GM12878 (cell line): Measurements from ENCODE around the gene LSM14B. TPM values are rescaled to one million over a fixed set of nuclear protein-coding genes. Genes with fewer than 3 reads are reported as not detected.

ENCODE experiments used
- ATAC-seq: fragments of 200-7000 bp; cut with Tn5 transposase; 3 replicates; pipeline ENCODE4 v1.9.1; 2020; ENCODE audit warnings: mild to moderate bottlenecking, moderate library complexity
- BruUV-seq: library from RNA; stranded (reverse); fragments of 400-500 nt; replicated peaks from 2 replicates; lab custom pipeline; 2021; lab: Mats Ljungman, UMichigan
- CTCF ChIA-PET: fragments of 300-600 bp; sonication (Branson Sonifier 250); formaldehyde crosslinking; extraction: SDS; loops from one replicate; lab custom pipeline; 2021; ENCODE audit warnings: inconsistent platforms; lab: Yijun Ruan, JAX
- POLR2A ChIA-PET: fragments of 350-600 bp; formaldehyde crosslinking; extraction: SDS; loops from one replicate; lab custom pipeline; 2021; ENCODE audit warnings: inconsistent platforms; lab: Charles Lee
- RAD21 ChIA-PET: fragments of 300-600 bp; sonication (Branson Sonifier 250); formaldehyde crosslinking; loops from one replicate; lab custom pipeline; 2023; ENCODE audit warnings: antibody characterized with exemption; ENCODE audit not compliant: unreplicated experiment; lab: Charles Lee
- SMC1A ChIA-PET: fragments of 300-600 bp; sonication (Branson Sonifier 250); formaldehyde crosslinking; loops from one replicate; lab custom pipeline; 2023; ENCODE audit not compliant: unreplicated experiment, uncharacterized antibody; lab: Charles Lee
- DNase-seq: peaks from one replicate; pipeline ENCODE4 v3.0.0-alpha.2; 2011; ENCODE audit warnings: low read depth, low spot score
- FAIRE-seq: peaks from 3 replicates; lab custom pipeline; 2011; peaks lifted over from hg19 to GRCh38; lab: Jason Lieb, UNC
- H2AFZ ChIP-seq: 2 replicates; pipeline ENCODE4 v1.6.0; 2011; ENCODE audit warnings: low read depth, low read length, control low read depth; ENCODE audit not compliant: control insufficient read depth
- H3K27ac ChIP-seq: 2 replicates; pipeline ENCODE4 v1.5.1; 2011; ENCODE audit warnings: control low read depth; ENCODE audit not compliant: control insufficient read depth, insufficient read depth
- H3K27me3 ChIP-seq, 2 experiments: replicated peaks in 1 of 2; 2 replicates each; pipeline versions ENCODE4 v1.6.0 to v1.6.1; 2011; ENCODE audit warnings: low read length in 1 of 2; ENCODE audit not compliant: control insufficient read depth in 2 of 2, insufficient read depth in 2 of 2
- H3K36me3 ChIP-seq, 2 experiments: 2 replicates each; pipeline ENCODE4 v1.5.1; 2011; ENCODE audit warnings: low read length in 1 of 2; ENCODE audit not compliant: control insufficient read depth in 2 of 2, insufficient read depth in 2 of 2
- H3K4me1 ChIP-seq: 2 replicates; pipeline ENCODE4 v1.6.1; 2011; ENCODE audit warnings: mild to moderate bottlenecking, low read length, moderate library complexity, mixed read lengths; ENCODE audit not compliant: control insufficient read depth, insufficient read depth
- H3K4me2 ChIP-seq: 2 replicates; pipeline ENCODE4 v1.6.0; 2011; ENCODE audit warnings: control low read depth; ENCODE audit not compliant: control insufficient read depth, insufficient read depth
- H3K4me3 ChIP-seq: fragments of 200-600 bp; sonication (generic); 2 replicates; pipeline ENCODE4 v1.5.1; 2016
- H3K79me2 ChIP-seq: 2 replicates; pipeline ENCODE4 v1.6.0; 2011; ENCODE audit warnings: low read length; ENCODE audit not compliant: control insufficient read depth, insufficient read depth
- H3K9ac ChIP-seq: 2 replicates; pipeline ENCODE4 v1.8.0; 2011; ENCODE audit warnings: low read length, control low read depth, mixed read lengths; ENCODE audit not compliant: control insufficient read depth, insufficient read depth
- H3K9me3 ChIP-seq: replicated peaks from 3 replicates; pipeline ENCODE4 v1.5.1; 2011; ENCODE audit warnings: mild to moderate bottlenecking, low read length; ENCODE audit not compliant: control insufficient read depth, insufficient read depth
- H4K20me1 ChIP-seq: 2 replicates; pipeline ENCODE4 v1.6.0; 2011; ENCODE audit not compliant: control insufficient read depth, insufficient read depth
- CBFB ChIP-seq: IDR thresholded peaks from 2 replicates; pipeline ENCODE4 v1.6.1; 2016; ENCODE audit warnings: antibody characterized with exemption, low read depth
- EED ChIP-seq: sonication (generic); IDR thresholded peaks from 2 replicates; pipeline ENCODE4 v1.6.1; 2016; ENCODE audit warnings: antibody characterized with exemption, low read depth
- MXI1 ChIP-seq: fragments of 150-350 bp; IDR thresholded peaks from 2 replicates; pipeline ENCODE4 v1.6.1; 2011; ENCODE audit warnings: low read depth, mild to moderate bottlenecking, inconsistent platforms, low read length, improper control_type of control experiment
- NBN ChIP-seq: fragments of 450-650 bp; IDR thresholded peaks from 2 replicates; pipeline ENCODE4 v1.6.1; 2016
- NR2C1 ChIP-seq: fragments of 450-650 bp; IDR thresholded peaks from 2 replicates; pipeline ENCODE4 v1.6.1; 2017; ENCODE audit warnings: antibody characterized with exemption, mild to moderate bottlenecking, moderate library complexity
- PAX5 ChIP-seq: IDR thresholded peaks from 2 replicates; pipeline ENCODE4 v1.6.1; 2011; ENCODE audit warnings: low read depth, low read length, borderline replicate concordance
- POLR2AphosphoS5 ChIP-seq: IDR thresholded peaks from 2 replicates; pipeline ENCODE4 v1.6.1; 2011; ENCODE audit warnings: mild to moderate bottlenecking, low read length, inconsistent platforms
- STAT1 ChIP-seq: fragments of 450-650 bp; conservative IDR thresholded peaks from 2 replicates; pipeline ENCODE4 v1.6.1; 2014; ENCODE audit warnings: antibody characterized with exemption, mild to moderate bottlenecking
- ZNF274 ChIP-seq: IDR thresholded peaks from one replicate; pipeline ENCODE4 v1.8.0; 2011; ENCODE audit not compliant: insufficient read length, insufficient read depth
- WGBS: methylation state at CpG from one replicate; pipeline ENCODE4 v1.1.6; 2016; ENCODE audit warnings: low lambda C conversion rate; ENCODE audit not compliant: insufficient replicate concordance, insufficient coverage; ENCODE audit errors: missing lambda C conversion rate; 5-methylcytosine and 5-hydroxymethylcytosine counted together
- in situ Hi-C: fragments of 300-500 bp; cut with MboI; formaldehyde crosslinking; loops from 9 replicates; pipeline ENCODE4 v1.14.3; 2018; ENCODE audit warnings: mixed read lengths
- intact Hi-C: fragments of 100-400 bp; cut with micrococcal nuclease; formaldehyde crosslinking; loops from one replicate; pipeline ENCODE4 v1.14.2; 2022; ENCODE audit not compliant: unreplicated experiment
- polyA plus RNA-seq, 11 experiments: library from polyadenylated mRNA; depleted of rRNA in 4 of 11; unstranded in 6 of 11; stranded (reverse) in 5 of 11; fragments of >200 nt; fragmentation: Nextera tagmentation in 4 of 11; fragmentation: Illumina TruSeq in 1 of 11; extraction: Ambion mirVana in 4 of 11; extraction: Trizol in 1 of 11; gene quantifications; 1 replicate in 1 of 11; 2 replicates in 10 of 11; pipeline versions ENCODE4 v1.2.1 to v1.2.3, GENCODE V29; 2011 to 2016; ENCODE audit warnings: inconsistent platforms in 2 of 11, missing spikeins in 2 of 11, low read depth in 1 of 11
- total RNA-seq, 4 experiments: library from RNA; depleted of rRNA in 3 of 4; stranded (reverse); fragments of >200 nt in 3 of 4; fragmentation: Illumina TruSeq in 1 of 4; extraction: Trizol in 1 of 4; gene quantifications; 2 replicates each; pipeline versions ENCODE4 v1.2.1 to v1.2.3, GENCODE V29; 2013 to 2021
- TF ChIP-seq, protein P1 (sequence below): IDR thresholded peaks from 2 replicates; pipeline ENCODE4 v1.6.1; 2012; ENCODE audit warnings: improper control_type of control experiment, low read depth, low read length; ENCODE audit not compliant: insufficient replicate concordance
- TF ChIP-seq, protein P2 (sequence below): IDR thresholded peaks from 2 replicates; pipeline ENCODE4 v1.6.1; 2012; ENCODE audit warnings: low read length, inconsistent platforms

The LSM14B gene
- total and polyA plus RNA-seq, 10 of the 15 experiments (the other 5 are each of a cell fraction or from before 2014, with no cell fraction given), result 0.56 to 34.3 (median 15.6) TPM

DNA sequence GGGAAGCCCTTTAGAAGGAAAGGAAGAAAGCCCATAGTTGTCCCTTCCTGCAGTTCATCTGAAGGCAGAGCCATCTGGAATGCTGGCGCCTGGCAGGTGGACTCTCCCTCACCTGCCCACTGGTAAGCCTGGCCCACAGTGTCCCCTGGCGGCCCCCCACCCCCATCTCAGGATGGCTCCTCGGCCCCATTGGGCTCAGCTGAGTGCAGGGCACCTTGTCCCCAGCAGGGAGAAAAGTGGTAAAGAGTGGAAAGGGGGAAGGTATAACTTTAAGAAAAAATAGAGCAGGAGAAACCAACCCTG, 33.9 kb downstream of the LSM14B start:
- H3K79me2 ChIP-seq, result peaks cover 6% of the 10 kb centered on the region
- no peak for TF ChIP-seq NBN
- TF ChIP-seq PAX5, result no peak
- no peak for TF ChIP-seq CBFB
- TF ChIP-seq EED, result no peak
- TF ChIP-seq, protein P1, sequence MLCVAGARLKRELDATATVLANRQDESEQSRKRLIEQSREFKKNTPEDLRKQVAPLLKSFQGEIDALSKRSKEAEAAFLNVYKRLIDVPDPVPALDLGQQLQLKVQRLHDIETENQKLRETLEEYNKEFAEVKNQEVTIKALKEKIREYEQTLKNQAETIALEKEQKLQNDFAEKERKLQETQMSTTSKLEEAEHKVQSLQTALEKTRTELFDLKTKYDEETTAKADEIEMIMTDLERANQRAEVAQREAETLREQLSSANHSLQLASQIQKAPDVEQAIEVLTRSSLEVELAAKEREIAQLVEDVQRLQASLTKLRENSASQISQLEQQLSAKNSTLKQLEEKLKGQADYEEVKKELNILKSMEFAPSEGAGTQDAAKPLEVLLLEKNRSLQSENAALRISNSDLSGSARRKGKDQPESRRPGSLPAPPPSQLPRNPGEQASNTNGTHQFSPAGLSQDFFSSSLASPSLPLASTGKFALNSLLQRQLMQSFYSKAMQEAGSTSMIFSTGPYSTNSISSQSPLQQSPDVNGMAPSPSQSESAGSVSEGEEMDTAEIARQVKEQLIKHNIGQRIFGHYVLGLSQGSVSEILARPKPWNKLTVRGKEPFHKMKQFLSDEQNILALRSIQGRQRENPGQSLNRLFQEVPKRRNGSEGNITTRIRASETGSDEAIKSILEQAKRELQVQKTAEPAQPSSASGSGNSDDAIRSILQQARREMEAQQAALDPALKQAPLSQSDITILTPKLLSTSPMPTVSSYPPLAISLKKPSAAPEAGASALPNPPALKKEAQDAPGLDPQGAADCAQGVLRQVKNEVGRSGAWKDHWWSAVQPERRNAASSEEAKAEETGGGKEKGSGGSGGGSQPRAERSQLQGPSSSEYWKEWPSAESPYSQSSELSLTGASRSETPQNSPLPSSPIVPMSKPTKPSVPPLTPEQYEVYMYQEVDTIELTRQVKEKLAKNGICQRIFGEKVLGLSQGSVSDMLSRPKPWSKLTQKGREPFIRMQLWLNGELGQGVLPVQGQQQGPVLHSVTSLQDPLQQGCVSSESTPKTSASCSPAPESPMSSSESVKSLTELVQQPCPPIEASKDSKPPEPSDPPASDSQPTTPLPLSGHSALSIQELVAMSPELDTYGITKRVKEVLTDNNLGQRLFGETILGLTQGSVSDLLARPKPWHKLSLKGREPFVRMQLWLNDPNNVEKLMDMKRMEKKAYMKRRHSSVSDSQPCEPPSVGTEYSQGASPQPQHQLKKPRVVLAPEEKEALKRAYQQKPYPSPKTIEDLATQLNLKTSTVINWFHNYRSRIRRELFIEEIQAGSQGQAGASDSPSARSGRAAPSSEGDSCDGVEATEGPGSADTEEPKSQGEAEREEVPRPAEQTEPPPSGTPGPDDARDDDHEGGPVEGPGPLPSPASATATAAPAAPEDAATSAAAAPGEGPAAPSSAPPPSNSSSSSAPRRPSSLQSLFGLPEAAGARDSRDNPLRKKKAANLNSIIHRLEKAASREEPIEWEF, result no peak
- TF ChIP-seq, protein P2, sequence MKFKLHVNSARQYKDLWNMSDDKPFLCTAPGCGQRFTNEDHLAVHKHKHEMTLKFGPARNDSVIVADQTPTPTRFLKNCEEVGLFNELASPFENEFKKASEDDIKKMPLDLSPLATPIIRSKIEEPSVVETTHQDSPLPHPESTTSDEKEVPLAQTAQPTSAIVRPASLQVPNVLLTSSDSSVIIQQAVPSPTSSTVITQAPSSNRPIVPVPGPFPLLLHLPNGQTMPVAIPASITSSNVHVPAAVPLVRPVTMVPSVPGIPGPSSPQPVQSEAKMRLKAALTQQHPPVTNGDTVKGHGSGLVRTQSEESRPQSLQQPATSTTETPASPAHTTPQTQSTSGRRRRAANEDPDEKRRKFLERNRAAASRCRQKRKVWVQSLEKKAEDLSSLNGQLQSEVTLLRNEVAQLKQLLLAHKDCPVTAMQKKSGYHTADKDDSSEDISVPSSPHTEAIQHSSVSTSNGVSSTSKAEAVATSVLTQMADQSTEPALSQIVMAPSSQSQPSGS, result no peak
- no peak for TF ChIP-seq NR2C1
- TF ChIP-seq STAT1, result no peak
- no peak for TF ChIP-seq MXI1
- no peak for TF ChIP-seq POLR2AphosphoS5
- TF ChIP-seq ZNF274, result no peak
- RAD21 ChIA-PET, result no interaction called here
- no peak overlapping the region for H3K4me3 ChIP-seq
- CTCF ChIA-PET, result interaction anchor here (0.8 to 1.5 kb wide), 3 partner anchors 12 to 145 kb away, joined by 3 to 8 read pairs (median 5); no protein-coding TSS in a partner anchor
- DNase-seq, result no peak
- POLR2A ChIA-PET, result no interaction called here
- peaks cover 15 to 25% of the 10 kb centered on the region in 2 experiments; a peak in 3 of 4 replicates for H3K36me3 ChIP-seq
- in situ Hi-C loops, result no loop called here
- H3K27me3 ChIP-seq, result no peaks in the 10 kb centered on the region
- peak; percentile 12; the same call in 1 of the 3 replicates for ATAC-seq
- WGBS, result 62% methylated on average over 3 of the region's 3 CpGs
- no peaks in the 10 kb centered on the region; the same call in 2 of the 3 replicates for H3K9me3 ChIP-seq
- no TSS peak for BruUV-seq
- no peaks in the 10 kb centered on the region for H4K20me1 ChIP-seq
- no peak overlapping the region for H3K9ac ChIP-seq
- intact Hi-C loops, result no loop called here
- no peak overlapping the region for H3K27ac ChIP-seq
- SMC1A ChIA-PET, result no interaction called here
- no peak for FAIRE-seq
- no peak overlapping the region for H2AFZ ChIP-seq
- H3K4me2 ChIP-seq, result no peak overlapping the region
- H3K4me1 ChIP-seq, result peaks cover 9% of the 10 kb centered on the region
